Stimulated activated CD8-positive, alpha-beta memory T cell treated with anti-CD3 and anti-CD28 coated beads, Interleukin-4, amount 100 ng/mL, for 24 hours (primary cell): ENCODE data around the gene GRID2.

Experiments used
- DNase-seq: peaks from one replicate; pipeline ENCODE4 v3.0.0-alpha.2; 2020; ENCODE audit warnings: low read depth

The GRID2 gene

GRCh38 chr4:93409035-93409434, 1105.3 kb downstream of the GRID2 start:
- no peak for DNase-seq

GRCh38 chr4:93414041-93414550, 1110.3 kb downstream of the GRID2 start:
- DNase-seq = no peak

- DNase-seq = no peak
These were observed 1112.8 kb downstream of the GRID2 start for GRCh38 chr4:93416344-93417128.

GRCh38 chr4:93431371-93431770, 1127.6 kb downstream of the GRID2 start:
- DNase-seq = no peak

GRCh38 chr4:93433840-93434239, 1130.1 kb downstream of the GRID2 start:
- no peak for DNase-seq

- DNase-seq = no peak
These were observed 1132.3 kb downstream of the GRID2 start for GRCh38 chr4:93436000-93436626.

- no peak for DNase-seq
These were observed 1134.2 kb downstream of the GRID2 start for GRCh38 chr4:93437991-93438390.

GRCh38 chr4:93444860-93445259, 1141.1 kb downstream of the GRID2 start:
- DNase-seq = no peak

- DNase-seq = no peak
These were observed 1142.3 kb downstream of the GRID2 start for GRCh38 chr4:93446038-93446437.

- no peak for DNase-seq
These were observed 1145.0 kb downstream of the GRID2 start for GRCh38 chr4:93448691-93449293.

GRCh38 chr4:93451954-93452353, 1148.2 kb downstream of the GRID2 start:
- no peak for DNase-seq

- DNase-seq = no peak
These were observed 1157.8 kb downstream of the GRID2 start for GRCh38 chr4:93461541-93461940.

- no peak for DNase-seq
These were observed 1162.7 kb downstream of the GRID2 start for GRCh38 chr4:93466446-93466845.

- no peak for DNase-seq
These were observed 1163.9 kb downstream of the GRID2 start for GRCh38 chr4:93467484-93468155.

- DNase-seq = no peak
These were observed 1165.8 kb downstream of the GRID2 start for GRCh38 chr4:93469560-93469959.

- no peak for DNase-seq
These were observed 1172.0 kb downstream of the GRID2 start for GRCh38 chr4:93475730-93476129.

GRCh38 chr4:93478805-93479204, 1175.0 kb downstream of the GRID2 start:
- DNase-seq = no peak

GRCh38 chr4:93480452-93480851, 1176.7 kb downstream of the GRID2 start:
- no peak for DNase-seq

- no peak for DNase-seq
These were observed 1191.6 kb downstream of the GRID2 start for GRCh38 chr4:93495346-93495745.

GRCh38 chr4:93501244-93501643, 1197.5 kb downstream of the GRID2 start:
- DNase-seq = no peak

GRCh38 chr4:93501946-93502345, 1198.2 kb downstream of the GRID2 start:
- DNase-seq = no peak

GRCh38 chr4:93502991-93503390, 1199.2 kb downstream of the GRID2 start:
- no peak for DNase-seq

GRCh38 chr4:93513851-93514250, 1210.1 kb downstream of the GRID2 start:
- no peak for DNase-seq
